ENCODE results near the gene PCSK2.

The PCSK2 gene

DNA sequence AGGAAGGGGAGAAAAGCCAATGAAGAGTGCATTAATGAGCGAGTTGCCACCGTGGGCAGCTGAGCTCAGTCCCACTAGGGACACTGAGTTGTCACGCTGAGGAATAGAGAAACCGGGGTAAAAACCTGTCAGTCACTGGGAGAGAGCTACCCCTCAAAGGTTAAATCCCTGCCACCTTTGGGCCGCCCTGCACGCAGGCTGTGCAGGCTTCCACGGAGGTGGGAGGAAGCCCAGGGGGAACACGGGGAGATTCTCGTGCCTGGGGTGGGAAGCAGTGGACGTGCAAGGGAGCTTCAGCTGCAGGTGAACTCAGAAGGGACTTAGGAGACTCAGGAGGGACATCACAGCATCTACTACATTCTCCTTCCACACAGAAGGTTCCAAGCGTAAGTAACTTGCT lies 253.9 kb downstream of the PCSK2 start:
- DNase-seq (ENCODE audit: low read depth), result no peak

DNA sequence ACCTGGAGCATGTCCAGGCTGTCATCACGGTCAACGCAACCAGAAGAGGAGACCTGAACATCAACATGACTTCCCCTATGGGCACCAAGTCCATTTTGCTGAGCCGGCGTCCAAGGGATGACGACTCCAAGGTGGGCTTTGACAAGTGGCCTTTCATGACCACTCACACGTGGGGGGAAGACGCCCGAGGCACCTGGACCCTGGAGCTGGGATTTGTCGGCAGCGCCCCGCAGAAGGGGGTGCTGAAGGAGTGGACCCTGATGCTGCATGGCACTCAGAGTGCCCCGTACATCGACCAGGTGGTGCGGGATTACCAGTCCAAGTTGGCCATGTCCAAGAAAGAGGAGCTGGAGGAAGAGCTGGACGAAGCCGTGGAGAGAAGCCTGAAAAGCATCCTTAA lies 254.8 kb downstream of the PCSK2 start:
- no peak for DNase-seq (ENCODE audit: low read depth)

DNA sequence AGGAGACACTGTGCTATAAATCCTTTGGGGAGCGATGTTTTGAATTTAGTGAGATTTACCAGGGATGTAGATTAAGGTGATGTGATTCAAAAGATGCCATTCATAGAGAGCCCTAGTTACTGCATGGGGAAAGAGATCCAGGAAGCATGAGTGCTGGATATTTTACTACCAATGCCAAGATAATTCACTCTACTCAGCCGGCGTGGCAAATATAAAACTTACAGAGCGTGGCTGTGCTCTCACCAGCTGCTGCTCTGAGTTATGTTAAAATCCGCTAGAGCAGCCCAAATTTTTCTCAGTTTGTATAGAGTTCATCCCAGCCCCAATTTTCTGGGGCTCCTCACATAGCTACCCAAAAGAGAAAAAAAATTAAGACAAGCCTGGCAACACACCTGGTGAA lies 255.7 kb downstream of the PCSK2 start:
- DNase-seq (ENCODE audit: low read depth), result no peak

- DNase-seq (ENCODE audit: low read depth), result no peak
Measured at GRCh38 chr20:17485017-17485416, 258.2 kb downstream of the PCSK2 start.

DNA sequence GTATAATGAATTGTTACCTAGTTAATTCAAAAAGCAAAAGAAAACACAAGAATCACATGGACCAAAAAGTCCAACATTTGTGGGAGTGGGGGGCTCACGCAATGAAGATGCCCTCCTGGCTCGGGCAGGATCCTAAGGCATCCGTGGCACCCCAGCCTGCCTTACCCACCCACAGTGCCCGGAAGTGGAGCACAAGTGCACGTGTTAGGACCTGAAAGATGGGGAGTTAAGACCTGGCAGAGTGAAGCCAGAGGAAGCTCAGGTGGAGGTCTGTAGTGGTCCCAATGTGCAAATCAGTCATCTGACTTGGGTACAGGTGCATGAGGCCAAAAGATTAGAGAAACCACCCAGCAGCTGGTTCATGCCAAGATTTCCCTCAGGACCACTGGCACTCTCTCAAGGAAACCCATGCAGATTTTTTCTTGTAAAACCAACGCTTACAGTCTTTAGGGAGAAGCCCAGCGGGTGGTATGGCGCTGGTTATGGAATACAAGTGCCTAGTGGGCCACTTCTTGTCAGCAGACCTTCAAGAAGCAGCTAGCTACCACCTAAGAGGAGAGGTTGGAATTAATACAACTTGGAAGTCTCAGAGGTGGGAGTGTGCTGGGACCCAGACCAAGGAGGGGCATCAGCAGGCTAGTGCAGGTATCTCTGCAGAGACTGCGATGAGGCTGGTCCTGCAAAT lies 262.2 kb downstream of the PCSK2 start:
- DNase-seq (ENCODE audit: low read depth), result no peak

- DNase-seq (ENCODE audit: low read depth), result no peak
Measured at GRCh38 chr20:17490501-17490900, 263.7 kb downstream of the PCSK2 start.

DNA sequence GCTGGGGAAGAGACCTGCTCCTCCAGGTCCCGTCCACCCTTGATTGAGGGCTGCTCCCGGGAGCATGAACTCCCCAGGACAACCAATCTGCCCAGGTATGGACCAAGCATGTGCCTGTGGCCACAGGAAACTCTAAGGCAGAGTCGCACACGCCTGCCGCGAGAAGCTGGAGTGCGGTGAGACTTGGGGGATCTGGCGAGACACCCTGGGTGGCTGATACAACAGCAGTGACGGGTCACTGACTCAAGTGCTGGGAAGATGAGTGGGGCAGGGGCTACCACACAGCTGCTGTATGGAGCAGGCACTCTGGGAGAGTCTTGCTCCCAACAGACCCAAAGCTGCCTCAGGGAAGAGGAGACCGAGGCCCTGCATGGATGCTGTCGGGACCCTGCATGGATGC lies 264.2 kb downstream of the PCSK2 start:
- DNase-seq (ENCODE audit: low read depth), result no peak

- DNase-seq (ENCODE audit: low read depth), result no peak
Measured at GRCh38 chr20:17491488-17491887, 264.6 kb downstream of the PCSK2 start.

DNA sequence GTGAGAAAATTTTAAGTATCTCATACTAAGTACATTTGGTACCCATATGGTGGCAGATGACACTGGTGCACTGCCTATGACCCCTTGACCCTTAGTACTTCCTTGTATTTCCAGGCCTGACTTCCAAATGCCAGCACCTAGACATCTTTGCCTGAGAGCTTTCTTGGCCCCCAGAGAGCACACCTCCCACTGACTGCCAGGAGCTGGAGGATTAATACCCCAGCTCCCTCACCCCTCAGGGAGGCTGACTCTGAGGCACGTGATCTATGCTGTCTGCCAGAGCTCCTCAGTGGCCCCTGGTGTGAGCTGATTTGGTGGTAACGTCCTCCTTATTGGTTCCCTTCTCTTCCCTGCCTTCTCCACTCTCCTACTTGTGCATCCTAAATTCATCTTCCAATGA lies 266.3 kb downstream of the PCSK2 start:
- DNase-seq (ENCODE audit: low read depth), result no peak

DNA sequence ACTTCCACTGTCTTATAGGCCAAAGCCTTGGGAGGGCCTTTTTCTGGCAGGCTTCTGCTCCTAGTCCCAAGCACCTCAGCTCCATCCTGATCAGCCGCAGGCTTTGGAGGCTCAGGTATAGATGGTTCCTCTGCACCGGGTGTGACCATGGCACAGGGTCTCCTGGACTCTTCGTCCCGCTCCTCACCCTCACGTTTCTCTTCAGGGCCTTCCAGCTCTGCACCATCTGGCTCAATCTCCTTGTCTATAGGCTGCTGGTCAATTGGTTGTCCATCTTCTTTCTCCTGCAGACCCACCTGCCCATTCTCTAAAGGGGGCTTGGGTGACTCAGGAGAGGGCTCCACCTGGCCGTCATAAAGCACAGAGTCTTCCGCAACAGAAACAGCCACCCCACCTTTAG lies 267.4 kb downstream of the PCSK2 start:
- no peak for DNase-seq (ENCODE audit: low read depth)

- no peak for DNase-seq (ENCODE audit: low read depth)
Measured at GRCh38 chr20:17495826-17496225, 269.0 kb downstream of the PCSK2 start.

- DNase-seq (ENCODE audit: low read depth), result no peak
Measured at GRCh38 chr20:17497821-17498580, 271.2 kb downstream of the PCSK2 start.

DNA sequence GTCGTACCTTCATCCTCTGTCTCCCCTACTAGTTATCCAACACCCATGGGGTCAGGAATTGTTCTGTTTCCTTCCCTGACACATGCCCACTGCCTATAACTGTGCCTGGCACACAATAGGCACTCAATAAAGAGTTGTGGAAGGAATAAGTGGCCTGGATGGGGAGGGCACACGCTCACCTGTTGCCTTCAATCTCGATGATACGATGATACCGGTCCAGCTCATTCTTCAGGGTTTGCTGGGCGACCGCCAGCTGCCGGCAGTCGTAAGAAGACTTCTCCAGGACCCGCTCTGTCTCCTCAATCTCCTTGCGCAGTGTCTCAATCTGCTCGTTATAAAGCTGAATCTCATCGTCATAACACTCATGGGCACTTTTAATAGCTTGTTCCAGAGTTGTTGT lies 271.8 kb downstream of the PCSK2 start:
- no peak for DNase-seq (ENCODE audit: low read depth)

DNA sequence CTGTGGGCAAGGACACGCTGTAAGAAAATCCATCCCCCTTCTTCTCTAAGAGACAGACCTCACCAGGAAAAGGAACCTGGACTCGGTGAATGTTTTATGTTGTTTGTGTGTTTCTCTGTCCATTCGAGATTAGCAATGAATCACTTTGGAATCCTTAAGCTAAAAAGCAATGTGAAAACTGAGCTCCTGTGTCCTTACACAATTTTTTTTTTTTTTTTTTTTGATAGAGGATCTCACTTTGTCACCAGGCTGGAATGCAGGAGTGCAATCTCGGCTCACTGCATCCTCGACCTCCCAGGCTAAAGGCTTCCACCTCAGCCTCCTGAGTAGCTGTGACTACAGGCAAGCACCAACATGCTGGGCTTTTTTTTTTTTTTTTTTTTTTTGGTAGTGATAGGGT lies 272.2 kb downstream of the PCSK2 start:
- no peak for DNase-seq (ENCODE audit: low read depth)

DNA sequence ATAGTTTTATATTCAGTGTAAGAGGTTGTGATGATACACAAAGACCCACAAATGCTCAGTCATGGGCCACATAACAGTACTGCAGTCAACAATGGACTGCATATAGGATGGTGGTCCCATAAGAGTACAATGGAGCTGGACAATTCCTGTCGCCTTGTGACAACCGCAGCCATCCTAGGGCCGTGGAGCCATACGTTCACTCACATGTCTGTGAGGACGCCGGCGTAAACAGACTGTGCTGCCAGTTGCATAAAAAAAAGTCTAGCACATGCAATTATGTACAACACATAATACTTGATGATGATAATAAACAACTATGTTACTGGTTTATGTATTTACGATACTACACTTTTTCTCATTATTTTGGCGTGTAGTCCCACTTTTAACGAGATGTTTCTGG lies 273.4 kb downstream of the PCSK2 start:
- DNase-seq (ENCODE audit: low read depth), result no peak

DNA sequence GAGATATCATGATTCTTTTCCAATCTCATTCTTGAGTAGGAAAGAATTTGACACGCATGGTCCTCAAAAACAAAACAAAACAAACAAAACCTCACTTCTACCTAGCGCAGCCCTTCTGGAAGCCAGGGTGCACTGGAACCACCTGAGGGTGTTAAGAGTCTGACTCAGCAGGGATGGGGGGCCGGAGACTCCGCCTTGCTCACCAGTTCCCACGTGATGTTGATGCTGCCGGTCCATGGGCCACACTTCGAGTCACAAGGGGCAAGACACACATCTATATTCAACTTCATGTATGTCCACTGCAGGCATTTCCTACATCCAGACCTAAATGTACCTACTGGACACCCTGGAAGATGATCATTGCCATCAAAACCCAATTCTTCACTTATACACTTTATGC lies 274.0 kb downstream of the PCSK2 start:
- no peak for DNase-seq (ENCODE audit: low read depth)

DNA sequence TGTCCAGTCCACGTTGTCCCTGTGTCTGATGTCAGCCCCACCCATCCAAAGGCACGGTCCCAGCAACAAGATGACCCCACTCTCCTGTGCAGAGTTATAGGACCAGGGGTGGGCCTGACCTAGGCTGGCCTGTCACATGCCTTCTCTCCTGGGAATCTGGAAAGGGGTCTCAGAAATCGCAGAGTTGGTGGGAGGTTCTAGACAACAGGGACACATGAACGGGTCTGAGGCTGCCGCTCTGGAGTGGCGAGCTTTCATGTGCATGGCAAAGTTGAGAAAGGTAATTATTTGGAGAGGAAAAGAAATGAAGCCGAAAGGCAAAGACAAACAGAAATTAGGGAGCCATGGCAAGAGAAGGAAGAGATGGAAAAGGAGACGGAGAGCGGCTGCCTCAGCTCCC lies 274.9 kb downstream of the PCSK2 start:
- no peak for DNase-seq (ENCODE audit: low read depth)

DNA sequence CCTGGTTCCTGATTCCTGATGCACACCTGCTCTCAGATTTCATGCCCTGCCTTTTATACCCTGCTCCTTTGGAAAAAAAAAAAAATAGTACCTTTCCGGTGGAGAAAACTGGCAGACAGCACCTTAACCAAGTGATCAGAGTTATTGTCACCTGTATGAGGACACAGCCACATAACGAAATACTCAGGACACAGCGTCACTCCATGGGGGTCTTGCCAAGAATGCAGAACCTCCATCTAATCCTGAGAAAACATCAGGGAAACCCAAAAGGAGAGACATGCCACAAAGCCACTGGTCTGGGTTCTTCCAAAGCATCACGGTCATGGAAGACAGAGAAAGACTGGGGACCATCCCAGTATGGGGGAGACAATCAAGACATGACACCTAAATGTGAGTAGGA lies 275.3 kb downstream of the PCSK2 start:
- no peak for DNase-seq (ENCODE audit: low read depth)

GRCh38 chr20:17503301-17504065 lies 276.6 kb downstream of the PCSK2 start:
- DNase-seq (ENCODE audit: low read depth), result no peak

GRCh38 chr20:17504066-17504897 lies 277.4 kb downstream of the PCSK2 start:
- no peak for DNase-seq (ENCODE audit: low read depth)

- peak; percentile 6 for DNase-seq (ENCODE audit: low read depth)
Measured at GRCh38 chr20:17504898-17505635, 278.2 kb downstream of the PCSK2 start.

All from stimulated activated CD4-positive, alpha-beta T cell treated with anti-CD3 and anti-CD28 coated beads, Interleukin-2, amount 100 ng/mL, for 4 hours (primary cell).